ENCODE results near the gene ST6GAL1.
"Not testable (repeated sequence)": the region's sequence is repeated elsewhere in the genome, so short reads cannot be mapped to it uniquely, and the experiment has no call there.

ST6GAL1 gene

GRCh38 chr3:187025254-187025655 lies 94.9 kb downstream of the ST6GAL1 start:
- DNase-seq, result peak; percentile 59

- DNase-seq, result peak; percentile 45
These were observed 95.5 kb downstream of the ST6GAL1 start for GRCh38 chr3:187025656-187026316.

GRCh38 chr3:187026317-187026670 lies 96.0 kb downstream of the ST6GAL1 start:
- DNase-seq, result no peak

- peak; percentile 55 for DNase-seq
These were observed 97.4 kb downstream of the ST6GAL1 start for GRCh38 chr3:187027531-187028278.

GRCh38 chr3:187031934-187032333 lies 101.6 kb downstream of the ST6GAL1 start:
- DNase-seq, result no peak

- no peak for DNase-seq
These were observed 106.1 kb downstream of the ST6GAL1 start for GRCh38 chr3:187036394-187036793.

- no peak for DNase-seq
These were observed 108.9 kb downstream of the ST6GAL1 start for GRCh38 chr3:187039100-187039722.

- DNase-seq, result no peak
These were observed 109.5 kb downstream of the ST6GAL1 start for GRCh38 chr3:187039723-187040414.

- DNase-seq, result no peak
These were observed 110.4 kb downstream of the ST6GAL1 start for GRCh38 chr3:187040516-187041361.

- DNase-seq, result peak; percentile 61
These were observed 111.3 kb downstream of the ST6GAL1 start for GRCh38 chr3:187041362-187042307.

GRCh38 chr3:187042346-187042745 lies 112.0 kb downstream of the ST6GAL1 start:
- no peak for DNase-seq

GRCh38 chr3:187042874-187043458 lies 112.6 kb downstream of the ST6GAL1 start:
- no peak for DNase-seq

GRCh38 chr3:187044206-187044605 lies 113.9 kb downstream of the ST6GAL1 start:
- no peak for DNase-seq

- no peak for DNase-seq
These were observed 114.7 kb downstream of the ST6GAL1 start for GRCh38 chr3:187044867-187045552.

GRCh38 chr3:187046033-187046432 lies 115.7 kb downstream of the ST6GAL1 start:
- DNase-seq, result no peak

- no peak for DNase-seq
These were observed 119.3 kb downstream of the ST6GAL1 start for GRCh38 chr3:187049462-187050101.

- no peak for DNase-seq
These were observed 120.7 kb downstream of the ST6GAL1 start for GRCh38 chr3:187051066-187051465.

- no peak for DNase-seq
These were observed 121.5 kb downstream of the ST6GAL1 start for GRCh38 chr3:187051724-187052366.

- not testable (repeated sequence) for DNase-seq
These were observed 122.1 kb downstream of the ST6GAL1 start for GRCh38 chr3:187052427-187052826.

Data from stimulated activated CD4-positive, alpha-beta T cell treated with anti-CD3 and anti-CD28 coated beads, Interleukin-1b, Interleukin-23, amount 100 ng/mL, for 48 hours (primary cell).